Liver (tissue), 9 donors: ENCODE measurements around the gene ARX. TPM values are rescaled to one million over a fixed set of nuclear protein-coding genes. Genes with fewer than 3 reads are reported as not detected.

Experiments
- DNase-seq: peaks from one replicate; pipeline ENCODE4 v3.0.0-alpha.2; 2017; ENCODE audit warnings: low spot score
- H3K27ac ChIP-seq, 2 donors: one replicate each; pipeline ENCODE4 v1.7.0; 2013; ENCODE audit warnings: inconsistent platforms in 2 of 2, low read length in 2 of 2, control low read depth in 1 of 2, low read depth in 1 of 2, mild to moderate bottlenecking in 1 of 2
- H3K27me3 ChIP-seq, 4 donors: one replicate each; pipeline versions ENCODE4 v1.6.1 to v1.7.0; 2013; ENCODE audit warnings: low read length in 3 of 4, inconsistent platforms in 1 of 4, mild to moderate bottlenecking in 1 of 4, moderate library complexity in 1 of 4; ENCODE audit not compliant: control insufficient read depth in 4 of 4, insufficient read depth in 4 of 4
- H3K36me3 ChIP-seq, 4 donors: one replicate each; pipeline versions ENCODE4 v1.6.1 to v1.7.0; 2013; ENCODE audit warnings: low read length in 3 of 4, mild to moderate bottlenecking in 3 of 4, low read depth in 1 of 4, moderate library complexity in 1 of 4; ENCODE audit not compliant: control insufficient read depth in 4 of 4, insufficient read depth in 3 of 4
- H3K4me1 ChIP-seq, 4 donors: one replicate each; pipeline versions ENCODE4 v1.6.1 to v1.7.0; 2013; ENCODE audit warnings: low read length in 3 of 4, mild to moderate bottlenecking in 3 of 4, moderate library complexity in 1 of 4; ENCODE audit not compliant: control insufficient read depth in 4 of 4, insufficient read depth in 4 of 4
- H3K4me3 ChIP-seq, 3 donors: one replicate each; pipeline versions ENCODE4 v1.6.1 to v1.7.0; 2013; ENCODE audit warnings: low read length in 3 of 3, control low read depth in 1 of 3, low read depth in 1 of 3, mild to moderate bottlenecking in 1 of 3
- H3K9ac ChIP-seq, 2 donors: one replicate each; pipeline ENCODE4 v1.7.0; 2013; ENCODE audit warnings: low read length in 2 of 2, mild to moderate bottlenecking in 2 of 2, moderate library complexity in 2 of 2, control low read depth in 1 of 2, low read depth in 1 of 2
- H3K9me3 ChIP-seq, 4 donors: one replicate each; pipeline versions ENCODE4 v1.6.1 to v1.7.0; 2013; ENCODE audit warnings: low read length in 3 of 4; ENCODE audit not compliant: control insufficient read depth in 4 of 4
- ATF3 ChIP-seq: IDR thresholded peaks from 2 replicates; pipeline ENCODE4 v1.6.1; 2016; ENCODE audit warnings: antibody characterized with exemption
- CTCF ChIP-seq: fragments of 150-350 bp; IDR thresholded peaks from 2 replicates; pipeline ENCODE4 v1.5.1; 2017; ENCODE audit warnings: improper control_type of control experiment, low read depth, low read length; ENCODE audit not compliant: missing input control
- EGR1 ChIP-seq, 2 donors: IDR thresholded peaks; 2 replicates each; pipeline ENCODE4 v1.6.1; 2016 to 2018; ENCODE audit warnings: antibody characterized with exemption in 2 of 2, low read depth in 2 of 2
- FOXA1 ChIP-seq: IDR thresholded peaks from 2 replicates; pipeline ENCODE4 v1.6.1; 2016; ENCODE audit warnings: antibody characterized with exemption
- FOXA2 ChIP-seq: IDR thresholded peaks from 2 replicates; pipeline ENCODE4 v1.6.1; 2016; ENCODE audit warnings: antibody characterized with exemption
- GABPA ChIP-seq, 2 donors: IDR thresholded peaks in 1 of 2; conservative IDR thresholded peaks in 1 of 2; 2 replicates each; pipeline ENCODE4 v1.6.1; 2016; ENCODE audit warnings: antibody characterized with exemption in 2 of 2, mild to moderate bottlenecking in 1 of 2, moderate library complexity in 1 of 2
- HNF4A ChIP-seq, 2 donors: conservative IDR thresholded peaks; 2 replicates each; pipeline ENCODE4 v1.6.1; 2016; ENCODE audit warnings: antibody characterized with exemption in 2 of 2, mild to moderate bottlenecking in 2 of 2
- HNF4G ChIP-seq: IDR thresholded peaks from 2 replicates; pipeline ENCODE4 v1.6.1; 2016; ENCODE audit warnings: antibody characterized with exemption
- JUND ChIP-seq, 2 donors: IDR thresholded peaks; 2 replicates each; pipeline ENCODE4 v1.6.1; 2016; ENCODE audit warnings: antibody characterized with exemption in 2 of 2
- MAX ChIP-seq: IDR thresholded peaks from 2 replicates; pipeline ENCODE4 v1.6.1; 2016; ENCODE audit warnings: antibody characterized with exemption
- NR2F2 ChIP-seq: IDR thresholded peaks from 2 replicates; pipeline ENCODE4 v1.6.1; 2016; ENCODE audit warnings: antibody characterized with exemption
- RAD21 ChIP-seq, 2 donors: IDR thresholded peaks; 2 replicates each; pipeline ENCODE4 v1.6.1; 2016; ENCODE audit warnings: antibody characterized with exemption in 2 of 2, mild to moderate bottlenecking in 2 of 2
- REST ChIP-seq: IDR thresholded peaks from 2 replicates; pipeline ENCODE4 v1.6.1; 2016; ENCODE audit warnings: antibody characterized with exemption, mild to moderate bottlenecking
- RXRA ChIP-seq, 2 donors: IDR thresholded peaks; 2 replicates each; pipeline ENCODE4 v1.6.1; 2017 to 2018; ENCODE audit warnings: antibody characterized with exemption in 2 of 2, mild to moderate bottlenecking in 1 of 2
- SP1 ChIP-seq: IDR thresholded peaks from 2 replicates; pipeline ENCODE4 v1.6.1; 2018; ENCODE audit warnings: antibody characterized with exemption, mild to moderate bottlenecking
- TAF1 ChIP-seq: conservative IDR thresholded peaks from 2 replicates; pipeline ENCODE4 v1.6.1; 2016; ENCODE audit warnings: antibody characterized with exemption, mild to moderate bottlenecking
- YY1 ChIP-seq: IDR thresholded peaks from 2 replicates; pipeline ENCODE4 v1.6.1; 2016; ENCODE audit warnings: antibody characterized with exemption, mild to moderate bottlenecking
- ZBTB33 ChIP-seq: IDR thresholded peaks from 2 replicates; pipeline ENCODE4 v1.6.1; 2016; ENCODE audit warnings: antibody characterized with exemption
- WGBS: extraction: QIAGEN DNeasy Blood & Tissue Kit; methylation state at CpG from one replicate; pipeline ENCODE4 v1.1.7; 2013; 5-methylcytosine and 5-hydroxymethylcytosine counted together
- polyA plus RNA-seq, 2 donors: library from polyadenylated mRNA; stranded (reverse) in 1 of 2; unstranded in 1 of 2; fragments of 200-250 nt in 1 of 2; fragments of >200 nt in 1 of 2; fragmentation: Nextera tagmentation in 1 of 2; extraction: Ambion mirVana in 1 of 2; gene quantifications; one replicate each; pipeline versions ENCODE4 v1.2.1 to v1.2.3, GENCODE V29; 2013 to 2015
- total RNA-seq, 2 donors: library from RNA; depleted of rRNA; stranded (reverse); fragments of >200 nt; gene quantifications; one replicate each; pipeline ENCODE4 v1.2.3, GENCODE V29; 2014
- donor health status: healthy.
- donor health status: healthy.
- donor health status: healthy.
- donor health status: healthy.
- donor health status: healthy.

Gene ARX
- total and polyA plus RNA-seq, 4 donors: not detected

GRCh38 chrX:25016938-25017598, 1.3 kb upstream of the ARX start:
- Histone ChIP-seq H3K9ac (no peak overlapping the region), H3K27me3 (peaks cover 0 to 20% (median 4%) of the 10 kb centered on the region in 4 donors), H3K4me1 (peaks cover 8 to 28% (median 13%) of the 10 kb centered on the region in 4 donors), H3K36me3 (no peaks in the 10 kb centered on the region), H3K4me3 (no peak overlapping the region), H3K9me3 (no peaks in the 10 kb centered on the region), H3K27ac (no peak overlapping the region)
- 16% methylated on average over 17 of the region's 17 CpGs for WGBS
- DNase-seq: no peak
- no peak for TF ChIP-seq NR2F2
- TF ChIP-seq TAF1: no peak
- no peak for TF ChIP-seq MAX
- no peak for TF ChIP-seq SP1
- TF ChIP-seq EGR1 (IDR thresholded peaks at IDR 0.05; ENCODE audit: low read depth in 2 of 2): no peak
- no peak for TF ChIP-seq FOXA2
- TF ChIP-seq ATF3: no peak
- no peak for TF ChIP-seq HNF4A (conservative IDR thresholded peaks at IDR 0.05)
- no peak for TF ChIP-seq REST
- no peak for TF ChIP-seq FOXA1
- TF ChIP-seq RXRA (IDR thresholded peaks at IDR 0.05): no peak
- no peak for TF ChIP-seq CTCF
- TF ChIP-seq HNF4G: no peak
- TF ChIP-seq JUND (IDR thresholded peaks at IDR 0.05): no peak
- TF ChIP-seq RAD21 (IDR thresholded peaks at IDR 0.05): no peak
- TF ChIP-seq YY1: no peak
- no peak for TF ChIP-seq GABPA (IDR thresholded peaks at IDR 0.05 in 1 of 2, conservative IDR thresholded peaks at IDR 0.05 in 1 of 2)

GRCh38 chrX:25016361-25016671, 551 bp upstream of the ARX start:
- peaks cover 0 to 20% (median 4%) of the 10 kb centered on the region in 4 donors for H3K27me3 ChIP-seq
- no peaks in the 10 kb centered on the region for H3K36me3 ChIP-seq
- H3K27ac ChIP-seq: no peak overlapping the region
- WGBS: 20% methylated on average over 20 of the region's 20 CpGs
- H3K9ac ChIP-seq: no peak overlapping the region
- H3K9me3 ChIP-seq: no peaks in the 10 kb centered on the region
- H3K4me1 ChIP-seq: peaks cover 8 to 28% (median 13%) of the 10 kb centered on the region in 4 donors
- no peak for DNase-seq
- H3K4me3 ChIP-seq: no peak overlapping the region
- no peak for TF ChIP-seq RAD21 (IDR thresholded peaks at IDR 0.05)
- no peak for TF ChIP-seq TAF1
- TF ChIP-seq CTCF: no peak
- no peak for TF ChIP-seq JUND (IDR thresholded peaks at IDR 0.05)
- no peak for TF ChIP-seq GABPA (IDR thresholded peaks at IDR 0.05 in 1 of 2, conservative IDR thresholded peaks at IDR 0.05 in 1 of 2)
- no peak for TF ChIP-seq MAX
- no peak for TF ChIP-seq EGR1 (IDR thresholded peaks at IDR 0.05; ENCODE audit: low read depth in 2 of 2)
- TF ChIP-seq HNF4G: no peak
- no peak for TF ChIP-seq FOXA1
- TF ChIP-seq NR2F2: no peak
- no peak for TF ChIP-seq SP1
- TF ChIP-seq HNF4A (conservative IDR thresholded peaks at IDR 0.05): no peak
- TF ChIP-seq YY1: no peak
- no peak for TF ChIP-seq ZBTB33
- TF ChIP-seq ATF3: no peak
